IPS DF 4.7 (cell line): ENCODE results near the gene CPNE5.
"Not testable (repeated sequence)": the region's sequence is repeated elsewhere in the genome, so short reads cannot be mapped to it uniquely, and the experiment has no call there.

Experiments used
- DNase-seq: peaks from one replicate; pipeline ENCODE4 v3.0.0-alpha.2; 2013; ENCODE audit warnings: low spot score; ENCODE audit errors: extremely low read depth

Gene CPNE5

GRCh38 chr6:36817176-36817817 is 21.9 kb downstream of the CPNE5 start:
- no peak for DNase-seq

DNA sequence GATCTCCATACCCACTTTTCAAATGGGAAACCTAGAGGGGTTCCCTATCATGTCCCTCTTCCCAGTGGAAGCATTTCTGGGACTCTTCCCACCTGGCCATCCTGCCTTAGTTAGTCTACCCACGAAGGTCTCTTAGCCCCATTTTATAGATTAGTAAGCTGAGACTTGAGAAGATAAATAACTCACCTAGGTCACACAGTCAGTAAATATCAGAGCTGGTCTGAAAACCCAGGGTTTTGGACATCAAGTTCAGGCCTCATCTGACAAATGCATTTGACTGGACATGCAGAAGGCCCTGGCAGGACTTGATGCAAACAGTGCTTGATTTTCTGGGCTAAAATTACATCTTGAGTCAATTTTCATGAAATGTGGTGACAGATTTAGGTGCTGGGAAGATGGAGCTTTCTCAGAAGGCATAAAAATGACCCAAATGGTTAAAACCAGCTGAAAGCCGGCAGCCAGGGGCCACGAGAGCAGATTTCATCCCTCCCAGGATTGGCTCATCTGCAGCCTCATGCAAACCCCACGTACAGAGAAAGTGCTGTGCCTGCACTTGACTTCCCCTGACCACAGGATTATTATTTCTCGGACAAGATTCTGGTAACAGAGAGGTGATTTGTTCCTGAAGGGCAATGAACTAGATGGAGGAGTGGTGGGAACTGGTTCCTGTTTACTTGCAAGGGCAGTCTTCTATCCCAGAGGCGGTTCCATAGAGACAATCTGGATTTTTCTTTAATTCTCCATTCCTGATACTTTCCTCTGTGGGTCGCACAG is 23.1 kb downstream of the CPNE5 start:
- no peak for DNase-seq

DNA sequence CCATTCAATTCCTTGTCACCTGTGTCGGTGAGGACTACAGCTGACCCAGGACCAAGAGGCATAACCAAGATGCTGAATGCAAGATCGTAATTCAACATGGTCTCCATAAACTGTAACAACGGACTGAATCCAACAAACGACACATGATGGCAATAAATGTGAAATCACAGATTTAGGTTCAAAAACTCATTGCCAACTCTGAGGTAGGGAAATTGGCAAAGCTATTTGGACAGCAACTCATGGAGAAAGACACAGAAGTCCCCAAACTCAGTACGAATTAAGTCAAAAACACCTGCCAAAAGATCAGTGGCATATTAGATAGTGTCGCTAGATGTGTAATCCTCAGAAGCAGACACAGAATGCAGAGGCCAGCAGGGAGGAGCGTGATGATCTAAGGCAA is 25.0 kb downstream of the CPNE5 start:
- no peak for DNase-seq

DNA sequence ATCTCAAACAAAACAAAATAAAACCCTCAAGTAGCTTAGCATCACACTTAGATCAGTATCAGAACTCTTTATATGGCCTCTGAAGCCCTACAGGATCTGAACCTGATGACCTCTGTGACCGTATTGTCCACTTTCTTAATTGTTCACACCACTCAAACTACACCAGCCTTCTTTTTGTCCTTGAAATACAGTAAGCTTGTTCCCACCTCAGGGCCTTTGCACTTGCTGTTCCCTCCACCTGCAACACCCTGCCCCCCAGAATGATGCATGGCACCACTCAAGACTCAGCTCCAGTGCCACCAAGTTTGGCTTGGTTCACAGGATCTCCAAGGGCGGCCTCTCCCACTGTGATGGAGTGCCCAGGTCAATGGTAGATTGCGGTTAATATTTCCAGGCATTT is 25.7 kb downstream of the CPNE5 start:
- DNase-seq: no peak

GRCh38 chr6:36813047-36813446 is 26.2 kb downstream of the CPNE5 start:
- DNase-seq: not testable (repeated sequence)

DNA sequence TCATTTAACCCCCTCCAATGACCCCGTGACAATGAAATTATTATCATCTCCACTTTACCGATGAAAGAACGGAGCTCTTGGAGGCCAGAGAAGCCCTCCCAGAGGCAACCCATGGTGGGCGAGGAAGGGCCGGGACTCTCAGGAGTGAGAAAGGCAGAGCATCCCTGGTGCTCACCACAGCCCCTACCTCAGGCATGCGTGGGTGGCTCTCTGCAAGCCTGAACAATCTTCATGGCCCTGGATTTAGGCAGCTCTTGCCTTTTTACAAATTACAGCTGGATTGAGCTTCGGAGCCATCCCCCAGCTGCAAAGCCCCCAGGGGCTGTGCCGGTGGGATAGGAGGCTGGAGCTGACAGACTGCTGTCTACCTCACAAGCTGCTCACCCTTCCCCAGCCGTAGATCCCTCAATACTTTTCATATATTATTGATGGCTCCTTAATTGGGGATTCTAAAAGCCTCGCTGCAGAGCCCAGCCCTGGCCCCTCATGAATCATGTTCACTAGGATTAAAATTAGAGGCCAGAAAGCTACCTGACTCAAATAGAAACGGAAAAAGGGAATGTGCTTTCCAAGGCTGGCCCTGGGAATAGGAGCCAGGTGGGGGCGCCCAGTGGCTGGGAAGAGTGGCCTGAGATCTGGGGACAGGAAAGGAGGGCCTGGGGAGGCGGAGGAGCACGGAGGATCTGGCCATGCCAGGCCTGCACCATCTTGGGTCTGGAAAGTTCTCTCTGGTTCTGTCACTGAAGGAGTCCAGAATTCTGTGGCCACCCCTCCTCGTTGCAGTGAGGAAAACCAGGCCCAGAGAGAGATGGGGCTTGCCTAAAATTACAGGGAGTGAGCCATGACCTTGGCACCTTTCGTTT is 29.1 kb downstream of the CPNE5 start:
- no peak for DNase-seq

DNA sequence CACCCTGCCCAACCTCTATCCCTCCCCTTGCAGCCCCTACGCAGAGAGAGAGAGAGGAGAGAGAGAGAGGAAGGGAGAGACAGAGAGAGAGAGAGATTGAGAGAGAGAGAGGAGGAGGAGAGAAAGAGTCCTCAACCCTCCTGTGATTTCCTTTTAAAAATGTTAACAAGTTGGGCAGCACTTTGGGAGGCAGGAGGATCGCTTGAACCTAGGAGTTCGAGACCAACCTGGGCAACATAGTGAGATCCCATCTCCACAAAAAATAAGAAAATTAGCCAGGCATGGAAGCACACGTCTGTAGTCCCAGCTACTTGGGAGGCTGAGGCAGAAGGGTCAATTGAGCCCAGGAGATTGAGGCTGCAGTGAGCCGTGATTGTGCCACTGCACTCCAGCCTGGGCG is 30.1 kb downstream of the CPNE5 start:
- no peak for DNase-seq

DNA sequence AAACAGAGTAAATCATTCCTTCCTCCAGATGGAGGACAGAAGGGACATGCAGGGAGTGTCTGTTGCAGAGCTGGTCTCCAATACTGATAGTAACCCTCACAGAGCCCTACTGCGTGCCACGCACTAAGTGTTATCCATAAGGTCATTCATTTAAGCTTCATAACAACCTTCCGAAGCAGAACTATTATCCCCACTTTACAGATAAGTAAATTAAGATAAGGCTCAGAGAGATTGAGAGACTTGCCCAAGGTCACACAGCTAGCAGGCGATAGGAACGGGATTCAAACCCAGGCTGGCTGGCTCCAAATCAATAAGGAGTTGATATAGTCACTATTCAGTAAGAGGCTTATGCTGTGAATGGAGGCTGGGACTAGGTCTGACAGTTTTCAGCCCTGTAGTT is 30.6 kb downstream of the CPNE5 start:
- no peak for DNase-seq

- no peak for DNase-seq
These were observed 31.5 kb downstream of the CPNE5 start for GRCh38 chr6:36807750-36808149.

GRCh38 chr6:36807143-36807542 is 32.1 kb downstream of the CPNE5 start:
- DNase-seq: no peak

DNA sequence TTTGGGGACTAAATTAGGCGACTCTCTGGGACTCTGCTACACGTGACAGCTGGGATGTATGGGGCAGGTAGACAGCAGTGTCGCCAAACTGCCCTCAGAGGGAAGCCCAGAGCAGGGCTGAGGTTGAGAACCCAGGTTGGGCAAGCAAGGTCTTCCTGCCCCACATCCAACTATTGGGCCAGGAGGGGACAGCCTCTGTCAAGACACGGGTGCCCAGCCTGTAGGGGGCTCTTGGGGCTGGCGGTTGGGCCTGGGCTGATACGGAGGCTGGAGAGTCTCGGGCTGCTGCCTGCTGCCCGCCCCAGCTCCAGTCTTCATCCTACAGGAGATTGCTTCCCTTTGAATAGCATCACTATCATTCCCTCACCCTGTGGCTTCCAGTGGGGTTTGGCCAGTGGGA is 33.3 kb downstream of the CPNE5 start:
- DNase-seq: no peak

DNA sequence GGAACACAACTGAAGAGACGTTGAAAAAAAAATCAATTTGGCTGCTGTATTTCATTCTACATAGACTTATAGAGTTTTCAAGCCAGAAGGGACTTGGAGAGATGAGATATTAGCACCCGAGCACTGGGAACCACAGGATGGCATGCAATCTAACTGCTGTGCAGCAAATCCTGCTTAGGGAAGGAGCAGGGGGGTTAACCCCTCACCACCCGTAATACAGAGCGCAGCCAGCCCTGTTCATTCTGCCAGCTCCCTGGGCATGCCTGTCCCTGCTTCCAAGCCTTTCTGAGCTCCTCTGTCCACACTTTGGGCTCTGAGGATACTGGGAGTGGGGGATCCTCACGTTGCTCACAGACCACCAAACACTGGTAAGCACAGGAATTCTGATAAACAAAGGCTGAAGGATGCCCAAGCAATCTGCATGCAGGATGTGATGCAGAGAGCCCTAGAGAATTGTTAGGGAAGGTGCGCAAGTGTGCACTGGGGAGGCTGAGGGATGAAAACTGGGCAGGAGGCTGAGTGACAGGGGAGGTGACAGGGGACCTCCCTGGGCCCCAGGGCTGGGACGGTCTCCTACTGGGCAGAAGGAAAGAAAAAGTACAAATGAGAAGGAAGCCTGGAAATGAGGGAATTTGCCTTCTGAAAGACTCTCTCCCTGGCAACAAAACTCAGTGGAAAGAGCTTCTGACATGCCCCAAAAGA is 34.0 kb downstream of the CPNE5 start:
- DNase-seq: no peak

- no peak for DNase-seq
These were observed 34.7 kb downstream of the CPNE5 start for GRCh38 chr6:36804563-36804962.

DNA sequence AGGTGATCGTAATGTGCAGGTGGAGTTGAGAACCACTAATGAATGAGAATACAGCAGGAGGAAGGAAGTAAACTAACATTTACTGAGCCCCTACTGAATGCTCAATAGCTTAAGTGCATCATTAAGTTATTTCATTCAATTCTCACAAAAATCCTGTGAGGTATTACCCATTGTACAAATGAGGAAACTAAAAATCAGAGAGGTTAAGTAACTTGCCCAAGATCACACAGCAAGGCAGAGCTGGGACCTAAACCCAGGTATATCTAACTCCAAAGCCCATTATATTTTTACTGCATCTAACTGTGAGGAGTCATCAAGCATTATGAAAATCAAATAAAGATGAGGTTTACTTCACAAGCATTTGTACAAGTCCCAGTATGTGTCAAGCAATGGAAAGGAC is 35.3 kb downstream of the CPNE5 start:
- DNase-seq: no peak

DNA sequence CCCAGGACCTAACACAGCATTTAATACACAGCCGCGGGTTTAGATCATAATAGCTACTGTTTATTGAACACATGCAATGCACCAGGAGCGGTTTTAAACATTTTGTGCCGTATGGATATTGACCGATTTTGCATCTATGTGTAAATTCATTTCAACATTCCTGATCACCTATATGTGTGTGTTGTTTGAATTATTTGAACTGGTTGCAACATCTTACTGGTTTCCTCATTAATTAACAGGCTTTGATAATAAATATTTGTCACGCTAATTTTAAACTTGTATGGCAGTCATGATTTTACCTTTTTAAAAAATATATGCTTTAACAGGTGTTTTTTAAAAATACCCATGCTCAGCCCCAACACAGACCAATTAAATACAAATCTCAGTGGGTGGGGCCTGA is 35.8 kb downstream of the CPNE5 start:
- DNase-seq: no peak

GRCh38 chr6:36800223-36801076 is 38.8 kb downstream of the CPNE5 start:
- DNase-seq: no peak

GRCh38 chr6:36798852-36799251 is 40.4 kb downstream of the CPNE5 start:
- no peak for DNase-seq

DNA sequence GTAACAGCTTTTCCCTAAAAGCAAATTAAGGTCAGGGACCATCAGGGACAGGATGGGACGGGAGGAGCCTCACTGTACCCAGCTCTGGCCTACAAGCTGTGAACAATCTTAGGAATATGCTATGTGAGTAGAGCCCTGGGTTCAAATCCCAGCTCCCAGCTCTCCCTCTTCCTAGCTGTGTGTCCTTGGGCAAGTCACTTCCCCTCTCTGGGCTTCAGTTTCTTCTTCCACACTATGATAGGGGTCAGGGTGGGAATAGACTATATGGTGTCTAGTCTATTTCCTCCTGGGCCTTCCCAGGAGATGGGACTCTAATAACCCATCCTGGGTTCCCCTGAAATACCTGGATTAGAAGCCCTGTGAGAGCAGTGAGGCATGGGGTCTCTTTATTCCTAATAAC is 41.6 kb downstream of the CPNE5 start:
- DNase-seq: no peak

DNA sequence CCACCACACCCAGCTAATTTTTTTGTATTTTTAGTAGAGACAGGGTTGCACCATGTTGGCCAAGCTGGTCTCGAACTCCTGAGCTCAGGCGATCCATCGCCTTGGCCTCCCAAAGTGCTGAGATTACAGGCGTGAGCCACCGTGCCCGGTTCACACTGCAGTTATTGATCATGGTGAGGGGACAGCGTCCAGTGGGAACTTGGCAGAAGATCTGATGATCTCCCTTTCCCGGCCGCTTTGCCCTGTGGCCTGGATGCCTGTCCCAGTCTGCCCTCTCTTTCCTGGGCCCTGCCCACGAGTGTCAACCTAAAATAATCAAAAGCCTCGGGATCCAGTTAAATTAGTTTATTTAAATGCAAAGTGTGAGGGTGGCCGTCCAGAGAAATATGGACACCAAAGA is 42.2 kb downstream of the CPNE5 start:
- no peak for DNase-seq

- no peak for DNase-seq
These were observed 44.6 kb downstream of the CPNE5 start for GRCh38 chr6:36794713-36795065.
